ENCODE data around the gene ZNF664. TPM values are rescaled to one million over a fixed set of nuclear protein-coding genes. Genes with fewer than 3 reads are reported as not detected.

ZNF664 gene
- total and polyA plus RNA-seq, 2 of the 8 experiments (the other 6 are each of a cell fraction or from before 2014, with no cell fraction given): 22.8 to 51.4 TPM

GRCh38 chr12:123935956-123936355, 37.1 kb upstream of the ZNF664 start (continued):
- TF ChIP-seq CBX5 (IDR thresholded peaks at IDR 0.05; ENCODE audit: low read depth, low read length) (no peak), TAF1 (IDR thresholded peaks at IDR 0.05; ENCODE audit: low read depth, low read length) (no peak), SUZ12 (IDR thresholded peaks at IDR 0.05; ENCODE audit: low read length) (no peak), POLR2AphosphoS5 (IDR thresholded peaks at IDR 0.05; ENCODE audit: low read depth, low read length) (no peak), CTCF (IDR thresholded peaks at IDR 0.05; ENCODE audit: control extremely low read depth in 1 of 3, insufficient read depth in 1 of 3, low read depth in 1 of 3, low read length in 3 of 3) (no peak)
